ENCODE measurements around the gene RSBN1.

- TF ChIP-seq CTCF (IDR thresholded peaks at IDR 0.05) = no peak
- TF ChIP-seq POLR2A (IDR thresholded peaks at IDR 0.05) = no peak
Observed at GRCh38 chr1:113861641-113862040, 49.4 kb upstream of the RSBN1 start.

Measured in body of pancreas (tissue), 4 donors.